Measurements from ENCODE around the gene TNKS1BP1.

The TNKS1BP1 gene

DNA sequence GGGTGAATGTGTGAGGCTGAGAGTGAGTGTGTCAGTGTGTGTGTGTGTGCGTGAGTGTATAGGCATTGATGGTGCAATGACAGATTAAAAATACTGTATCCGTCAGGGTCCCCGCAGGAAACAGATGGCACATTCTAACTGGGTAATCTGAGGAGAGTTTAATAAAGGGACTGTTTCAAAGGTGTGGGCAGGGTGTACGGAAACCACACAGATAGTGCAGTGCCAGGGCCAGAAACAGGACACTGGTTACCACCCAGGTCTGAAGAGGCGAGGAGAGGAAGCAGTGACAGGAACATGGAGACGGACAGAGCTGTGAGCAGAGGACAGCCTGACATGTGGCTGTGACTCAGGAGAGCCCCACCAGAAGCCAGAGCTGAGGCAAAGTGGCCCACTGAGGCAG is 29.9 kb upstream of the TNKS1BP1 start:
- TF ChIP-seq, protein P1, sequence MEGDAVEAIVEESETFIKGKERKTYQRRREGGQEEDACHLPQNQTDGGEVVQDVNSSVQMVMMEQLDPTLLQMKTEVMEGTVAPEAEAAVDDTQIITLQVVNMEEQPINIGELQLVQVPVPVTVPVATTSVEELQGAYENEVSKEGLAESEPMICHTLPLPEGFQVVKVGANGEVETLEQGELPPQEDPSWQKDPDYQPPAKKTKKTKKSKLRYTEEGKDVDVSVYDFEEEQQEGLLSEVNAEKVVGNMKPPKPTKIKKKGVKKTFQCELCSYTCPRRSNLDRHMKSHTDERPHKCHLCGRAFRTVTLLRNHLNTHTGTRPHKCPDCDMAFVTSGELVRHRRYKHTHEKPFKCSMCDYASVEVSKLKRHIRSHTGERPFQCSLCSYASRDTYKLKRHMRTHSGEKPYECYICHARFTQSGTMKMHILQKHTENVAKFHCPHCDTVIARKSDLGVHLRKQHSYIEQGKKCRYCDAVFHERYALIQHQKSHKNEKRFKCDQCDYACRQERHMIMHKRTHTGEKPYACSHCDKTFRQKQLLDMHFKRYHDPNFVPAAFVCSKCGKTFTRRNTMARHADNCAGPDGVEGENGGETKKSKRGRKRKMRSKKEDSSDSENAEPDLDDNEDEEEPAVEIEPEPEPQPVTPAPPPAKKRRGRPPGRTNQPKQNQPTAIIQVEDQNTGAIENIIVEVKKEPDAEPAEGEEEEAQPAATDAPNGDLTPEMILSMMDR (conservative IDR thresholded peaks at IDR 0.05; ENCODE audit: low read depth, low read length), result no peak
- no peak for DNase-seq (ENCODE audit: low read depth)
- no peak overlapping the region for H3K4me3 ChIP-seq (ENCODE audit: low read depth, low read length)

- DNase-seq (ENCODE audit: low read depth), result no peak
- no peak overlapping the region for H3K4me3 ChIP-seq (ENCODE audit: low read depth, low read length)
- TF ChIP-seq, protein P1 (conservative IDR thresholded peaks at IDR 0.05; ENCODE audit: low read depth, low read length), result no peak
These were observed 29.1 kb upstream of the TNKS1BP1 start for GRCh38 chr11:57353852-57354251.

GRCh38 chr11:57353446-57353845 is 28.7 kb upstream of the TNKS1BP1 start:
- DNase-seq (ENCODE audit: low read depth), result no peak
- TF ChIP-seq, protein P1 (conservative IDR thresholded peaks at IDR 0.05; ENCODE audit: low read depth, low read length), result no peak
- H3K4me3 ChIP-seq (ENCODE audit: low read depth, low read length), result no peak overlapping the region

DNA sequence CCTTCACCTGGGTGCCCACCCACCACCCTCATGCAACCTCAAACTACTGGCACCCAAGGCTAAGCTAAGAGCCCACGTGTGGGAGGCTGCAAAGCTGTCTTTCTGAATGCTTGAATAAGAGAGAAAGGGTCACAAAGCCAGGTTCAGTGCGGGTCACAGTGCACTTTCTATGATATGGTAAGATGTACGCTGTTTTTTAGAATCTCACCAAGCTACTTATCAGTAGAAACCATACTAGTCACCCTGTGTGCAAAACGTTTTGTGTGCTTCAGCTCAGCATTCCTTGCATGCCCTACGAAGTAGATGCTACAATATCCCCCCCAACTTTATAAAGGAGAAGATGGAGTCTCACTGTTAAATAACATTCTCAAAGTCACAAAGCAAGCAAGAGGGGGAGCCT is 28.3 kb upstream of the TNKS1BP1 start:
- H3K4me3 ChIP-seq (ENCODE audit: low read depth, low read length), result no peak overlapping the region
- no peak for DNase-seq (ENCODE audit: low read depth)
- TF ChIP-seq, protein P1 (conservative IDR thresholded peaks at IDR 0.05; ENCODE audit: low read depth, low read length), result no peak

GRCh38 chr11:57349491-57350274 is 24.9 kb upstream of the TNKS1BP1 start:
- DNase-seq (ENCODE audit: low read depth), result peak; percentile 39

GRCh38 chr11:57348636-57349313 is 24.0 kb upstream of the TNKS1BP1 start:
- no peak overlapping the region for H3K4me3 ChIP-seq (ENCODE audit: low read depth, low read length)
- TF ChIP-seq, protein P1 (conservative IDR thresholded peaks at IDR 0.05; ENCODE audit: low read depth, low read length), result no peak
- DNase-seq (ENCODE audit: low read depth), result no peak

More at GRCh38 chr11:57349491-57350274, 24.9 kb upstream of the TNKS1BP1 start:
- TF ChIP-seq, protein P1 (conservative IDR thresholded peaks at IDR 0.05; ENCODE audit: low read depth, low read length), result peak; percentile 83
- H3K4me3 ChIP-seq (ENCODE audit: low read depth, low read length), result no peak overlapping the region

Data from choroid plexus epithelial cell (primary cell).